Pulmonary artery endothelial cell (primary cell): ENCODE measurements around the gene DISC1. TPM values are rescaled to one million over a fixed set of nuclear protein-coding genes. Genes with fewer than 3 reads are reported as not detected.
"Not testable (repeated sequence)": the region's sequence is repeated elsewhere in the genome, so short reads cannot be mapped to it uniquely, and the experiment has no call there.

Experiments used
- DNase-seq: peaks from one replicate; pipeline ENCODE4 v3.0.0-alpha.2; 2011; ENCODE audit warnings: low read depth, low spot score
- total RNA-seq: library from RNA; depleted of rRNA; stranded (reverse); fragments of >200 nt; gene quantifications from 2 replicates; pipeline ENCODE4 v1.2.3, GENCODE V29; 2014

The DISC1 gene
- total RNA-seq, 1 donor from 2014 or later: 10.9 TPM

DNA sequence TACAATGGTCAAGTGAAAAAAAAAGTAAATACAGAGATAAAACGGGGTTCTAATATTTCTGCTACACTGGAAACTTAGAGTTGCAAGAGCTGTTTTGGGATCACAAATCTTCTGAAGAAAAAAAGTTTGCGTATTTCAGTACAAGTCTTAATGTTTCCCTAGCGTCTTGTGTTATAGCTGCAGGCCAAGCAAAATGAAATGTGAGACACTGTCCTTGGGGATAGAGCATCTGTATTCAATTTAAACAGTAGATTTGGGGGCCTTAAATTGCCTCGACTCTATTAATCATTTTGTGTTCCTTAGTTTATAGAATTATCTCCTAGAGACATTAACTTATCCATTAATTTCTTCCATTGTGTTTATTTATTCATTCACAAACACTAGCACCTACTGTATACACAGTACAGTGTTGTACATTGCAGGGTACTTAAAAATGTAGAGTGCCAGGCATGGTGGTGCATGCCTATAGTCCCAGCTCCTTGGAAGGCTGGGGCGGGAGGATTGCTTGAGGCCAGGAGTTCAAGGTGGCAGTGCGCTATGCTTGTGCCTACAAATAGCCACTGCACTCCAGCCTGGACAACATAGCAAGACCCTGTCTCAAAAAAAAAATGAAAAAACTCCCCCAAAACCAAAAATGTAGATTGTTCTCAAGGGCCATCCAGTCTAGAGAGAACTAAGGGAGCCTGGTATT is 7.9 kb downstream of the DISC1 start:
- DNase-seq: no peak

DNA sequence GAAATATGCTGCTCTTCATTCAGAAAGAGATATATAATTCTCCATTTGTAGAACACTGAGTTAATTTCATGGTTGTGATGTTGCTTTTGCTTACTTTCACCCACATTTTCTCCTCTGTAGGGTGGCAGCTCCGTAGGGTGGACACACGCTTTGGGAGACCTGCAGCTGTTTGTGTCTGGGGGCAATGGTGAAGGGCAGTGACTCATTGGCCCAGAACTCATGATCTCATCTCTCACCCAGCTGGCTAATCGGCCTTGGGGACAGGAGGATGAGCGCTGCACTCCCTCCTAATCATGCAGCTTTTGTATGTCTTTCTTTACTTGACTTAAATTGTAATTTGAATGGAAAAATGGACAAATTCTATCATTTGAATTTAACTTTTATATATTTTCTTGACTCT is 9.6 kb downstream of the DISC1 start:
- DNase-seq: no peak

DNA sequence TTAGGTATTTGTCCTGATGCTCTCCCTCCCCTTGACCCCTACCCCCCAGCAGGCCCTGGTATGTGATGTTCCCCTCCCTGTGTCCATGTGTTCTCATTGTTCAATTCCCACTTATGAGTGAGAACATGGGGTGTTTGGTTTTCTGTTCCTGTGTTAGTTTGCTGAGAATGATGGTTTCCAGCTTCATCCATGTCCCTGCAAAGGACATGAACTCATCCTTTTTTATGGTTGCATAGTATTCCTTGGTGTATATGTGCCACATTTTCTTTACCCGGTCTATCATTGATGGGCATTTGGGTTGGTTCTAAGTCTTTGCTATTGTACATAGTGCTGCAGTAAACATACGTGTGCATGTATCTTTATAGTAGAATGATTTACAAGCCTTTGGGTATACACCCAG is 10.3 kb downstream of the DISC1 start:
- DNase-seq: not testable (repeated sequence)

DNA sequence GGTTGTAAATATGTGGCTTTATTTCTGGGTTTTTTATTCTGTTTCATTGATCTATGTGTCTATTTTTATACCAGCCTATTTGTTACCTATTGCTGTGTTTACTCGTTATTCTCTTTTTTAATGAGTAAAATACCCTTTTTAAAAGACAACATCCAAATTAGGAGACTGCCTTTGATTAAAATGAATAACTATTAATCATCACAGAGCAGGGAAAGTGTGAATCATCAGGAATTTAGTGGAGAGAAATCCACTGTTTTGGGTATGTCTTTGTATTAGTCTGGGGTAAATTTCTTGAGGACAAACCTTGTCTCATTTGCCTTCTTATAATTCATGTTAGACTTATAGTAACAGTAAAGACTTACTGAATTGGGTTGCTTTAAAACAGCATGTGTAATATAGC is 12.1 kb downstream of the DISC1 start:
- DNase-seq: no peak

DNA sequence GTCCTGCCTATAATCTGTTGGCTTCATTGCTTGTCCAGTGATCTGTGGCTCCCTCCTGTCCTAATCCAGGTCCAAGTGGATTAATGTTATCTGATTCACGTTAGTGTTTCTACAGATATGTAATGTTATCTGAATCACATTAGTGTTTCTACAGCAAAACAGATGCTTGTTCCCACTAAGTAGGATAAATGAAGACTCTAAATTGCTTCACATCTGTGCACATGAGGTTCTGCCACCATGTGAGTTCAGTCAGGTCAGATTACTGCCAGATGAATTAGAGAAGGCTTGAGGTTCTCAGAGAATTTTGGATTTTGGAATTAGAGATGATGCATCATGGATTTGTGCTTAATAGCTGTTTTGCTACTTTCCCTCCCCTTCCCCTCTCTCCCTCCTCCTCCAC is 13.2 kb downstream of the DISC1 start:
- DNase-seq: no peak

DNA sequence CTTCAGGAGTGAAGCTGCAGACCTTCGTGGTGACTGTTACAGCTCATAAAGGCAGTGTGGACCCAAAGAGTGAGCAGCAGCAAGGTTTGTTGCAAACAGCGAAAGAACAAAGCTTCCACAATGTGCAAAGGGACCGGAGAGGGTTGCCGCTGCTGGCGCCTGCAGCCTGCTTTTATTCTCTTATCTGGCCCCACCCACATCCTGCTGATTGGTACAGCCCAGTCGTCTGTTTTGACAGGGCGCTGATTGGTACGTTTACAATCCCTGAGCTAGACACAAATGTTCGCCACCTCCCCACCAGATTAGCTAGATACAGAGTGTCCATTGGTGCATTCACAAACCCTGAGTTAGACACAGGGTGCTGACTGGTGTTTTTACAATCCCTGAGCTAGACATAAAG is 14.9 kb downstream of the DISC1 start:
- not testable (repeated sequence) for DNase-seq

DNA sequence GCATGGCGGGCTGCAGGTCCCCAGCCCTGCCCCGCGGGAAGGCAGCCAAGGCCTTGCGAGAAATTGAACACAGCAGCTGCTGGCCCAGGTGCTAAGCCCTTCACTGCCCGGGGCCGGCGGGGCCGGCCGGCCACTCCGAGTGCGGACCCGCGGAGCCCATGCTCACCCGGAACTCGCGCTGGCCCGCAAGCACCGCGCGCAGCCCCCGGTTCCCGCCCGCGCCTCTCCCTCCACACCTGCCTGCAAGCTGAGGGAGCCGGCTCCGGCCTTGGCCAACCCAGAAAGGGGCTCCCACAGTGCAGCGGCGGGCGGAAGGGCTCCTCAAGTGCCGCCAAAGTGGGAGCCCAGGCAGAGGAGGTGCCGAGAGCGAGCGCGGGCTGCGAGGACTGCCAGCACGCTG is 15.5 kb downstream of the DISC1 start:
- not testable (repeated sequence) for DNase-seq

DNA sequence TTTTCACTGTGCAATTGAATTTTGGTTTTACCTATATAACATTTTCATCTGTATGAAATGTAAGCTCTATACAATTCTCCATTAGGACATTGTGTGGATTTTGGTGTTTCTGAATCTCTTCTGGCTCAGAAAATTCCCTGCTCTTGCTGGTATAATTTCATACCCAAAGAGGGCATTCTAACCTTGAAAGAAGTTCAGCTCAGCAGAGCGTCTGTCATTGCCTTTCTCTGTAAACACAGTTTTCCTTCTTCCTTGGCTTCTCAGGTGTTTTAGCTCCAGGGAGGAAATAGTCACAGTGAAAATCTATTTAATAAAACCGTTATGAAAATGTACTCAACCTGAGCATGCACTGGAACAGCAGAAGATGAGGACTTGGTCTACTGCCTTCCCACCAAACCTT is 16.0 kb downstream of the DISC1 start:
- DNase-seq: no peak

DNA sequence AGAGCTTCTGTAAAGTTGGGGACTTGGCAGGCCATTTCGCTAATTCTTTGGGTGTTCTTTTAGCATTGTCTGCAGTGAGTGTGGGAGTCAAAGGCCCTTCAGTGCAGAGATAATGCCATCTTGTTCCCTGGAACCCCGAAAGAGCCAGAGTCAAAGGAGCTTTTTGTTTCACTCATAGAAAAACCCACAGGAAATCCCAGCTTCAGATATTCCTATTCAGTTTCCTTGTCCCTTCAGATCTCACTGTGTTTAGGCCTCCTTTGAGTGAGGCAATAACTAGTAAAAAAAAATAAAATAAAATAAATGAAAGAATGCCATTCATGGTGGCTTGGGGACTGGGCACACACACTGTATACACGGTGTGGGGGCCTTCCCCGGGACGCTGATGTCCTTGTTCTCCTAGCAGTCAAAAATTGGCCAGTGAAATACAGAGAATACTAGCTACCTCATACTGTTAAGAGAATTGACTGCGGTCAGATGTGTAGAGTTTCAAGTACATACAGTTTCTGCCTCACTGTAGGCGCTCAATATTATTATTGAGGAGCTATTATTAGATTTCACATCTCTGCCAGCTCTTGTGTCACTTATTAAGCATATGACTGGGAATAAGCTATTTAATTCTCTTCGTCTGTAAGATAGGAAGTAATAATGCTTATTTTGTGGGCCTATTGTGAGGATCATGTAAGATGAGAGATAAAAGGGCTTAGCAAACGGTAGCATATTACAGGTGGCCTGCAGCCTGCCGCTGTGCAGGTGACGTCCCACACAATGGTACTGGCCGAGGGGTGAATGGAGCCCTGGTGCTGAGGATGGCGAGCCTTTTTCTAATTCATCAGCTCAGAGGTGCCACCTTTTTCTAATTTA is 16.7 kb downstream of the DISC1 start:
- DNase-seq: no peak

DNA sequence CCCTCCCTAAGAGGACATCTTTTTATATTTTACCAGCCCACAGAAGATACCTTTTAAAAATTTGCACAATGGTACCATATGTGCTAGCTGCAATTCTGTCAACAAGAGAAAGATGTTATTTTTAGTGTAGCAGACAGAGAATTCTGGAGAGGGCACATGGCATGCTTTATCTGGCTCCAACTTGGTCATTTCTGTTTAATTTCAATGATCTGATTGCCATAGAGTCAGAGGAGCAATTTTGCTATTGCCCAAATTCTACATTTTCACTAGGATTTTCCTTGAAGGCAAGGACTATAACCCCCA is 17.3 kb downstream of the DISC1 start:
- no peak for DNase-seq

DNA sequence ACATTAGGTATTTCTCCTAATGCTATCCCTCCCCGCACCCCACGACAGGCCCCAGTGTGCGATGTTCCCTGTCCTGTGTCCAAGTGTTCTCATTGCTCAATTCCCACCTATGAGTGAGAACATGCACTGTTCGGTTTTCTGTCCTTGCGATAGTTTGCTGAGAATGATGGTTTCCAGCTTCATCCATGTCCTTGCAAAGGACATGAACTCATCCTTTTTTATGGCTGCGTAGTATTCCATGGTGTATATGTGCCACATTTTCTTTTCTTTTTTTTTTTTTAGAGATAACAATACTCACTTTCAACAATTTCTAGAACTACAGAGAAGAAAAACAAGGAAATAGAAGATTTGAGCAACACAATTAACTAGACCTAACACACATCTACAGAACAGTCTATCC is 19.0 kb downstream of the DISC1 start:
- DNase-seq: not testable (repeated sequence)

DNA sequence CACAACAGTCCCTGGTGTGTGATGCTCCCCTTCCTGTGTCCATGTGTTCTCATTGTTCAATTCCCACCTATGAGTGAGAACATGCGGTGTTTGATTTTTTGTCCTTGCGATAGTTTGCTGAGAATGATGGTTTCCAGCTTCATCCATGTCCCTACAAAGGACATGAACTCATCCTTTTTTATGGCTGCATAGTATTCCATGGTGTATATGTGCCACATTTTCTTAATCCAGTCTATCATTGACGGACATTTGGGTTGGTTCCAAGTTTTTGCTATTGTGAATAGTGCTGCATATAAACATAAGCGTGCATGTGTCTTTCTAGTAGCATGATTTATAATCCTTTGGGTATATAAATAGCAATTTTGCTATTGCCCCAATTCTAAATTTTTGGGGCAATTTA is 19.6 kb downstream of the DISC1 start:
- not testable (repeated sequence) for DNase-seq

DNA sequence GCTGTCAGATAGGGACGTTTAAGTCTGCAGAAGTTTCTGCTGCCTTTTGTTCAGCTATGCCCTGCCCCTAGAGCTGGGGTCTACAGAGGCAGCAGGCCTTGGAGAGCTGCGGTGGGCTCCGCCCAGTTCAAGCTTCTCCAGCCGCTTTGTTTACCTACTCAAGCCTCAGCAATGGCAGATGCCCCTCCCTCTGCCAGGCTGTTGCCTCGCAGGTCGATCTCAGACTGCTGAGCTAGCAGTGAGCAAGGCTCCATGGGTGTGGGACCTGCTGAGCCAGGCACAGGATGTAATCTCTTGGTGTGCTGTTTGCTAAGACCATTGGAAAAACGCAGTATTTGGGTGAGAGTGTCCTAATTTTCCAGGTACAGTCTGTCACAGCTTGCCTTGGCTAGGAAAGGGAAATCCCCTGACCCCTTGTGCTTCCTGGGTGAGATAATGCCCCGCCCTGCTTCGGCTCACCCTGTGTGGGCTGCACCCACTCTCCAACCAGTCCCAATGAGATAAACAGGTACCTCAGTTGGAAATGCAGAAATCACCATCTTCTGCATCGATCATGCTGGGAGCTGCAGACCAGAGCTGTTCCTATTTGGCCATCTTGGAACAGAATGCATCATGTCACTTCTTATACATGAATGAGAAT is 25.2 kb downstream of the DISC1 start:
- DNase-seq: not testable (repeated sequence)

DNA sequence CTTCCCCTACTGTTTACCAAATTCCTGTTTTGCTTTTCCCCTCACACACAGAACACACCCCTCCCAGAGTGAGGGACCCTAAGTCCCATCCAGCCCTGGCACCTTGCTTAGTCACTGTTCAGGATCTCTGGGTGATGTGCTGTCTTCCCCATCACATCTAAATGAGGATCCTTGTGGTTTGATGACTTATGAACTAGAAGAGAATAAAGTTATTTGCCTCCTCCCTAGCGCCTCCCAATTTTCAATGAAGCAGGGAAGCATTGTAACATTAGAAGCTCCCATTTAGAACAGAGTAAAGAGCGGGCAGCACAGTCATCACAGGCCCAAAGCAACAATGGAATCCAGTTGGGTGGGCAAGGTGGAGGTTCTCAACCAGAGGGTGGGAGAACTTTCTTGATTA is 27.0 kb downstream of the DISC1 start:
- DNase-seq: no peak

DNA sequence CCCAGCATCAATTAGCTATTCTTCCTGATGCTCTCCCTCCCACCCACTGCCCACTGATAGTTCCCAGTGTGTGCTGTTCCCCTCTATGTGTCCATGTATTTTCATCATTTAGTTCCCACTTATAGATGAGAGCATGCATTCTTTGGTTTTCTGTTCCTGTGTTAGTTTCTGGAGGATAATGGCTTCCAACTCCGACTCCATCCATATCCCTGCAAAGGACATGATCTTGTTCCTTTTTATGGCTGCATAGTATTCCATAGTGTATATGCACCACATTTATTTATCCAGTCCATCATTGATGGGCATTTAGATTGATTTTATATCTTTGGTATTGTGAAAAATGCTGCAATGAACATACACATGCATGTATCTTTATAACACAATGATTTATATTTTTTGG is 30.2 kb downstream of the DISC1 start:
- DNase-seq: no peak

DNA sequence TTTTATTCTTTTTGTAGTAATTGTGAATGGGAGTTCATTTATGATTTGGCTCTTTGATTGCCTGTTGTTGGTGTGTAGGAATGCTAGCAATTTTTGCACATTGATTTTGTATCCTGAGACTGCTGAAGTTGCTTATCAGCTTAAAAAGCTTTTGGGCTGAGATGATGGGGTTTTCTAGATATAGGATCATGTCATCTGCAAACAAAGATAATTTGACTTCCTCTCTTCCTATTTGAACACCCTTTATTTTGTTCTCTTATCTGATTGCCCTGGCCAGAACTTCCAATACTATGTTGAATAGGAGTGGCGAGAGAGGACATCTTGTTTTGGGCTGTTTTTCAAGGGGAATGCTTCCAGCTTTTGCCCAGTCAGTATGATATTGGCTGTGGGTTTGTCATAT is 31.6 kb downstream of the DISC1 start:
- DNase-seq: not testable (repeated sequence)

DNA sequence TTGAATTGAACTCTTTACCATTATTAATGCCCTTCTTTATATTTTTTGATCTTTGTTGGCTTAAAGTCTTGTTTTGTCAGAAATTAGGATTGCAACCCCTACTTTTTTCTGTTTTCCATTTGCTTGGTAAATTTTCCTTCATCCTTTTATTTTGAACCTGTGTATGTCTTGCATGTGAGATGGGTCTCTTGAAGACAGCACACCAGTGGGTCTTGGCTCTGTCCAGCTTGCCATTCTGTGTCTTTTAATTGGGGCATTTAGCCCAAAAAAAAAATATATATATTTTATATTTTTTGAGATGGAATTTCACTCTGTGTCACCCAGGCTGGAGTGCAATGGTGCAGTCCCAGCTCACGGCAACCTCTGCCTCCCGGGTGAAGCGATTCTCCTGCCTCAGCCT is 33.6 kb downstream of the DISC1 start:
- DNase-seq: no peak

DNA sequence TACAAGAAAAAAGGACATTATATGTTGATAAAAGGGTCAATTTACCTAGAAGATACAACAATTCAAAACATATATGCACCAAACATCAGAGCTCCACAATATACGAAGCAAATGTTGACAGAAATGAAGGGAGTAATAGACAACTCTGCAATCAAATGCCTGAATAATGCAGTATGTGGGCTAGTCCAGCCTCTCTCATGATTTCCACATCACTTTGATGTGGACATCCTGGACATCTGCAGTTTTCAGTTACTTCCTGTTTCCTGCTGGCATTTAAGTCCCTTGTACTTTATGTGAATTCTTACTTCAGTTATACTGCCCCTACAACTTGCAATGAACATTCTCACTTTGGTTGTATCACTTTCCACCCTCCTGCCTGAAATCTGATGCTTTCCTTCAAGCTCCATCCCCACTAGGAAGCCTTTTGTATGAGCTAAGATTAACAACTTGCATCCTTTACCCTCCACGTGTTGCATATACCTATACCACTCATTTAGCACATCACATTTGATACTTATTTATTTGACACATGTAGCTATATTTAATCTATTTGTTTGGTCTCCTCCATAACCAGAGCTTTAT is 36.7 kb downstream of the DISC1 start:
- no peak for DNase-seq

DNA sequence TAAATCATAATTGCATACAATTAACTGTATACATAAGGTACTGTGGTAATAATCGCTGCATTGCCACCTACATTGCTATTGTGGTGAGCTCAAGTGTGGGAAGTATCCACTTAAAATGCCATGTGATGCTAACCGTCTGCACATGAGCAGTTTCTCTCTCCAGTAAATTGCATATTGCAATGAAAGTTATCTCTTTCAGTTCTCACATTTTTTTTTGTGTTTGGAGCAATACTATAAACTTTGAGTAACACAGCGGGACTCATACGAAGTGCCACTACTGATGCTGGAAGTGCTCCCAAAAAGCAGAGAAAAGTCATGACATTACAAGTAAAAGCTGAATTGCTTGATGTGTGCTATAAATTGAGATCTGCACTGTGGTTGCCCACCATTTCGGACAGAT is 38.5 kb downstream of the DISC1 start:
- DNase-seq: no peak

DNA sequence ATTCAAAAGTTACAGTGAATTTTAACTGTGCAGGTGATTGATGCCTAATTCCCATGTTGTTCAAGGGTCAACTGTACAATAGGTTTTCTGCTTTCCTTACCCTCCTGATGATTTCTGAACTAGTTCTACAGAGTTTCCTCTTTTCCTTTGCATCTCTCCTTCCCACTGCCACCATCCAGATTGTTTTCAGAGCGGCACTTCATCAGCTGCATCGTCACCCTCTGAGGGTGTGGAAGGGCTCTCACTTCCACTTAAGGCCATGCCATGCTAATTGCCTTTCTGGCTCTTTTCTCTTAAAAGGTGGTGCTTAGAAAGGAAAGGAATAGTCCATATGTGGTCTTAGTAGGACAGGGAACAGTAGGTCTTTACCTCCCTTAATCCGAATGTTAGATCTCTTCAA is 39.1 kb downstream of the DISC1 start:
- DNase-seq: no peak

DNA sequence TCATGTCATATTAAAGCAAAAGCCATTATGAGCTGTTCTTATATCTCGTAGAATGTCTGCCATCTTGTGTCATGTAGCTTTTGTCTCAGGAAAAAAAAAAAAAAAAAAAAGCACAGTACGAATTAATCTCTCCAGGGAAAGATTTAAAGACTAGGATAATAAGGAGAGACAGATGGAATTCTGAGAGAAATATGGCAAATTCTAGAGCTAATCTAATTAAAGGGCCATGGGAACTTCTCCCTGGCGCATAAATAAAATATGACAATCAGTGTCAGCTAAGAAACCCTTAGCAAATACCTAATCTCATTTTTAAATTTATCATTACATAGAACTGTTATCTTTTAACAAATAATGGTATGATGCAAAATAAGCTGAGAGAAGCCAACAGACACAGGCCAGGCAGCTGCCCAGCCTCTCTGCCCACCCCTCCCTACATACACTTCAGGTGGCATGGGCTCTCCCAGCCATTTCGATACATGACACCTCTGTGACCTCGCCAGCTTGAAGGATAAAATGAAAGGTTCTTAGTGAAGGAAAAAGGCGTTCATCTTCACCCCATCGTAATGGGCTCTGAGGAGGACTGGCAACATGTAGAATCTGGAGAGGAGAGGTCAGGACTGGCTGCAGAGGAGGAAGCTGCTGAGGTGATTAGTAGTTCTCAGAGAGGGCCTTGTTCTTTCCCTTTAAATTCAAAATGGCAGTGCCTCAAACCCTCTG is 39.8 kb downstream of the DISC1 start:
- no peak for DNase-seq
